Measurements from ENCODE around the gene CSNK1A1L.

Gene CSNK1A1L

DNA sequence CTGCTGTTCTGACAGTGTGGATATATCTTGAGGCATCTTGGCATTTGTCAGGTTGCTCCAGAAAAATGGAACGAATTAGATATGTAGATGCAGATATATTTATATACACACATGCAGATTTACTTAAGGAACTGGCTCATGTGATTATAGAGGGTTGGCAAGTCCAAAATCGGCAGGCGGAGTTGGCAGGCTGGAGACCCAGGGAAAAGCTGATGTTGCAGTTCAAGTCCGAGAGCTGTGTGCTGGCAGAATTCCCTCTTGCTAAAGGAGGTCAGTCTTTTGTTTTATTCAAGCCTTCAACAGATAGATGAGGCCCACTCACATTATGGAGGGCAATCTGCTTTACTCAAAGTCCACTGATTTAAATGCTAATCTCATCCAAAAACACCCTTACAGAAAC, 24.4 kb upstream of the CSNK1A1L start:
- H4K20me1 ChIP-seq (ENCODE audit: insufficient read depth, low read length, poor library complexity, severe bottlenecking) = no peaks in the 10 kb centered on the region
- no peaks in the 10 kb centered on the region for H3K27me3 ChIP-seq (ENCODE audit: insufficient read depth, low read length, poor library complexity, severe bottlenecking)
- no peak overlapping the region for H3K4me2 ChIP-seq (ENCODE audit: low read depth, low read length, poor library complexity, severe bottlenecking)
- no peaks in the 10 kb centered on the region for H3K79me2 ChIP-seq (ENCODE audit: insufficient read depth, low read length)
- TF ChIP-seq EZH2phosphoT487 (IDR thresholded peaks at IDR 0.05; ENCODE audit: borderline replicate concordance) = no peak
- TF ChIP-seq, protein P1, sequence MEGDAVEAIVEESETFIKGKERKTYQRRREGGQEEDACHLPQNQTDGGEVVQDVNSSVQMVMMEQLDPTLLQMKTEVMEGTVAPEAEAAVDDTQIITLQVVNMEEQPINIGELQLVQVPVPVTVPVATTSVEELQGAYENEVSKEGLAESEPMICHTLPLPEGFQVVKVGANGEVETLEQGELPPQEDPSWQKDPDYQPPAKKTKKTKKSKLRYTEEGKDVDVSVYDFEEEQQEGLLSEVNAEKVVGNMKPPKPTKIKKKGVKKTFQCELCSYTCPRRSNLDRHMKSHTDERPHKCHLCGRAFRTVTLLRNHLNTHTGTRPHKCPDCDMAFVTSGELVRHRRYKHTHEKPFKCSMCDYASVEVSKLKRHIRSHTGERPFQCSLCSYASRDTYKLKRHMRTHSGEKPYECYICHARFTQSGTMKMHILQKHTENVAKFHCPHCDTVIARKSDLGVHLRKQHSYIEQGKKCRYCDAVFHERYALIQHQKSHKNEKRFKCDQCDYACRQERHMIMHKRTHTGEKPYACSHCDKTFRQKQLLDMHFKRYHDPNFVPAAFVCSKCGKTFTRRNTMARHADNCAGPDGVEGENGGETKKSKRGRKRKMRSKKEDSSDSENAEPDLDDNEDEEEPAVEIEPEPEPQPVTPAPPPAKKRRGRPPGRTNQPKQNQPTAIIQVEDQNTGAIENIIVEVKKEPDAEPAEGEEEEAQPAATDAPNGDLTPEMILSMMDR (conservative IDR thresholded peaks at IDR 0.05; ENCODE audit: low read length) = no peak
- H3K9ac ChIP-seq (ENCODE audit: low read depth, low read length, poor library complexity, severe bottlenecking) = no peak overlapping the region
- H3K36me3 ChIP-seq (ENCODE audit: insufficient read depth, low read length) = no peaks in the 10 kb centered on the region
- no peak overlapping the region for H3K4me3 ChIP-seq (ENCODE audit: low read length, poor library complexity, severe bottlenecking)
- H3K4me1 ChIP-seq (ENCODE audit: insufficient read depth, low read length, poor library complexity, severe bottlenecking) = no peaks in the 10 kb centered on the region
- no peaks in the 10 kb centered on the region for H3K9me3 ChIP-seq (ENCODE audit: insufficient read depth, low read depth, low read length)
- H3K9me2 ChIP-seq (replicated peaks; ENCODE audit: low read depth, low read length) = no peaks in the 10 kb centered on the region
- H2AFZ ChIP-seq (ENCODE audit: low read length) = no peak overlapping the region
- no peaks in the 10 kb centered on the region for H3F3A ChIP-seq (ENCODE audit: low read depth)

DNA sequence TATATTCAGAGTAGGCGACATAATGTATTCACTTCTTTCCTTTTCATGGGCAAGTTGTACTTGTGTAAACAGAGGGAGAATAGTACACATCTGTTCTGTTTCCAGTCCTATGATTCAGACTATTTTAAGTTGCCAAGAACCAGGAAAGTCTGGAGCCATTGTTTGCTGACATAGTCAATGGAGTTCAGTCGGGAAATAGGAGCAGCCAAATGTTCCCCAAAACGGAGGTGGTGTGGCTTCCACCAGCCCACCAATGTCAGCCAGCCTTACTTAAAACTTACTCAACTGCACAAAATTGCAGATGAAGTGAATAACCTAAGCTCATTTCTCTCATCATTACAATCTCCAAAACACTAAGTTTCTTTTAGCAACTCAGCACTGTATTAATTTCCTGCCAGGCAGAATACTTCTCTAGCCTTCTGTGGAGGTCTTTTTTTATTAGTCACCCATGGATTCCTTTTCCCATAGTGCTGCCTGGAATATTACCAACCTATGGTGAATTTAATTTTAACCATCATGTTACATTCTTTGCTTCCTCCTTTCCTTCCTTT, 22.3 kb upstream of the CSNK1A1L start:
- no peaks in the 10 kb centered on the region for H3K36me3 ChIP-seq (ENCODE audit: insufficient read depth, low read length)
- no peak overlapping the region for H3K4me2 ChIP-seq (ENCODE audit: low read depth, low read length, poor library complexity, severe bottlenecking)
- H3K27me3 ChIP-seq (ENCODE audit: insufficient read depth, low read length, poor library complexity, severe bottlenecking) = no peaks in the 10 kb centered on the region
- H3K9ac ChIP-seq (ENCODE audit: low read depth, low read length, poor library complexity, severe bottlenecking) = no peak overlapping the region
- no peak overlapping the region for H3K4me3 ChIP-seq (ENCODE audit: low read length, poor library complexity, severe bottlenecking)
- H3K9me3 ChIP-seq (ENCODE audit: insufficient read depth, low read depth, low read length) = no peaks in the 10 kb centered on the region
- TF ChIP-seq, protein P1 (conservative IDR thresholded peaks at IDR 0.05; ENCODE audit: low read length) = no peak
- no peak for TF ChIP-seq EZH2phosphoT487 (IDR thresholded peaks at IDR 0.05; ENCODE audit: borderline replicate concordance)
- H3F3A ChIP-seq (ENCODE audit: low read depth) = no peaks in the 10 kb centered on the region
- no peaks in the 10 kb centered on the region for H3K79me2 ChIP-seq (ENCODE audit: insufficient read depth, low read length)
- H4K20me1 ChIP-seq (ENCODE audit: insufficient read depth, low read length, poor library complexity, severe bottlenecking) = no peaks in the 10 kb centered on the region
- no peaks in the 10 kb centered on the region for H3K9me2 ChIP-seq (replicated peaks; ENCODE audit: low read depth, low read length)
- no peaks in the 10 kb centered on the region for H3K4me1 ChIP-seq (ENCODE audit: insufficient read depth, low read length, poor library complexity, severe bottlenecking)
- no peak overlapping the region for H2AFZ ChIP-seq (ENCODE audit: low read length)

DNA sequence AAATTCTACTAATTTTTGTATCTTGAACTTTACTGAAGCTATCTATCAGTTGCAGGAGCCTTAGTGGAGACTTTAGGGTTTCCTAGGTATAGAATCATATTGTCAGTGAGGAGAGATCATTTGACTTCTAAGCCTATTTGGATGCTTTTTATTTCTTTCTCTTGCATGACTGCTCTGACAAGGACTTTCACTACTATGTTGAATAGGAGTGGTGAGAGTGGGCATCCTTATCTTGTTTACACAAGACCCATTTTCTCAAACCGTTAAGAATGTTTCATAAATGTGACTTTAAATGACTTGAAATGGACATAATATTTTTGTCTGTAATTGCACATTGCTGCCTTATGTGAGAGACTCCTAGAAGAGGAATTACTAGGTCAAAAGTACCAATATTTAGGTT, 17.9 kb upstream of the CSNK1A1L start:
- Histone ChIP-seq H3K4me1 (ENCODE audit: insufficient read depth, low read length, poor library complexity, severe bottlenecking) (no peaks in the 10 kb centered on the region), H3K36me3 (ENCODE audit: insufficient read depth, low read length) (no peaks in the 10 kb centered on the region), H3K4me2 (ENCODE audit: low read depth, low read length, poor library complexity, severe bottlenecking) (no peak overlapping the region), H2AFZ (ENCODE audit: low read length) (no peak overlapping the region), H3K9me2 (replicated peaks; ENCODE audit: low read depth, low read length) (no peaks in the 10 kb centered on the region), H3K9ac (ENCODE audit: low read depth, low read length, poor library complexity, severe bottlenecking) (no peak overlapping the region), H3K9me3 (ENCODE audit: insufficient read depth, low read depth, low read length) (no peaks in the 10 kb centered on the region), H3K27me3 (ENCODE audit: insufficient read depth, low read length, poor library complexity, severe bottlenecking) (no peaks in the 10 kb centered on the region), H3K4me3 (ENCODE audit: low read length, poor library complexity, severe bottlenecking) (no peak overlapping the region), H4K20me1 (ENCODE audit: insufficient read depth, low read length, poor library complexity, severe bottlenecking) (no peaks in the 10 kb centered on the region), H3K79me2 (ENCODE audit: insufficient read depth, low read length) (no peaks in the 10 kb centered on the region), H3F3A (ENCODE audit: low read depth) (no peaks in the 10 kb centered on the region)
- TF ChIP-seq, protein P1 (conservative IDR thresholded peaks at IDR 0.05; ENCODE audit: low read length) = no peak
